SK-N-DZ (cell line): ENCODE measurements around the gene NKAIN2.

ENCODE experiments used
- DNase-seq: peaks from one replicate; pipeline ENCODE4 v3.0.0-alpha.2; 2015; ENCODE audit warnings: low spot score

NKAIN2 gene

DNA sequence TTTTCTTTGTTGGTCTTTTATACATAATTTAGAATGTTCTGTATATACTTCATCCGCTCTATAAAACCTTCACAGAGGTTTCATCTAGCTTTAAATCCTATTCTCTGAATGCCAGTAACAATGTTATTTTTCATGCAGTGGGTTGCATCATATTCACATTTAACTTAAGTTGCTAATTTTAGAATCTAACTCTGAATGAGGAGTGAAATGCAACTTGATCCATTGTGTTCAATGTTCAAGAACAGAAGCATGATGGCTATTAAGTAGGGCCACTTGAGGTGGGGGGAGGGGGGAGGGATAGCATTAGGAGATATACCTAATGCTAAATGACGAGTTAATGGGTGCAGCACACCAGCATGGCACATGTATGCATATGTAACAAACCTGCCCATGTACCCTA, 224.5 kb downstream of the NKAIN2 start:
- DNase-seq, result no peak

DNA sequence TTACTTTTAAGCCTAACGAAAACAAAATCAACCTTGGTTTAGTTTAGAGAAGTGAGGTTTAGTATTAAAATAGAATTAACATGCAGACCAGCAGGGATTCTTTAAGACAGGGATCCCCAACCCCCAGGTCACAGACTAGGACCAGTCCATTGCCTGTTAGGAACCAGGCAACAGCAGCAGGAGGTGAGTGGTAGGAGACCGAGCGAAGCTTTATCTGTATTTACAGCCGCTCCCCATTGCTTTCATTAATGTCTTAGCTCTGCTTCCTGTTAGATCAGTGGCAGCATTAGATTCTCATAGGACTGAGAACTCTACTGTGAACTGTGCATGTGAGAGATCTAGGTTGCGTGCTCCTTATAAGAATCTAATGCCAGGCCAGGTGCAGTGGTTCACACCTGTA, 225.9 kb downstream of the NKAIN2 start:
- no peak for DNase-seq

DNA sequence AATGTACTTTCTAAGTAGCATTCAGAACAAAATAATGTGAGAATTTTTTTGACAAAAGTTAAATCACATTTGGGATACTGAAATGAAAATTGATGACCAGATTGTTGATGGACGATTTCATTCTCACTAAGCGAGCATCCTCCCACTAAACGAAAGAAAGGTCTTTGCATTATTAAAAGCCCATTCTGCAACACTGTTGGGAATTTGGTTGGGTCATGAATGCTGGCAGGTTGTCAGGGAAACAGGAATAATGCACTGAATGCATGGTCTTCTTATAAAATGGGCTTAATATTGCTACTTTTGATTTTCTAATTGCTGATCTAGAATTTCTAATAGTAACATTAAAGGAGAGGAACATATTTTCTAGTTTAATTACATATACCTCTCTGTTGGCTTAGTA, 229.8 kb downstream of the NKAIN2 start:
- no peak for DNase-seq

DNA sequence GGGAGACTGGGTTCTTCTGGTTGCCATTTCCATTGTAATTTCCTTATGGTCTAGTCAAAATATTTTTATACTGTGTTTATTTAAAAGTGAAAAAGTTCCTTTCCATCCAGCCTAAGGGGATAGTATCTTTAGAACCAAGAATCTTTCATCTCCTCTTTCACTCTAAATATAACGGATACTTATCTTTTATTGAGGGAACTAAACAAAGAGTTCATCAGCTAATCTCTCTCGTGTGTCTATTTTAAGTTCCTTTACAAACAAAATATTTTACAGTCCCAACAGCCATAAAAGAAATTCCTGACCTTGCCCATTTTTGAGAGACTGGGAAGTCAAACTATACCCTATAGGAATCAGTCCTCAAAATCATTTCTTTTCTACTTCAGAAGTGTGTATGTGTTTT, 232.7 kb downstream of the NKAIN2 start:
- DNase-seq, result no peak

DNA sequence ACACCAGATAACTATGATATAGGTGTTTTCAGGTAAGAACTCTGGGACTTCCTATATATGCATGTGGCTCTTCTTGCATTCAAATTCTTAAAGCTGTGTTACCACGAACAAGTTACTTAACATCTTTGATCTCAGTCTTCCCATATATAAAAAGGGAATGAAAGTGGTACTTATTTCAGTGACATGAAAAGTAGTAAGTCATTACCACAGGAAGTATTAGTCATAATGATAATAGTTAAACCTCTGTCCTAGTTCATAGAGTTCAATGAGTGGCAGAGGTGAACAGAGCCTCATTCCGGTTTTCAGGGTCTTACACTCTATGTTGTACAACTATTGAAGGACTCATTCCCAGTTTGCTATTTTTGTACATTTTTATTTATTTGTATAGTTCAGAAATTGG, 237.0 kb downstream of the NKAIN2 start:
- DNase-seq, result no peak

DNA sequence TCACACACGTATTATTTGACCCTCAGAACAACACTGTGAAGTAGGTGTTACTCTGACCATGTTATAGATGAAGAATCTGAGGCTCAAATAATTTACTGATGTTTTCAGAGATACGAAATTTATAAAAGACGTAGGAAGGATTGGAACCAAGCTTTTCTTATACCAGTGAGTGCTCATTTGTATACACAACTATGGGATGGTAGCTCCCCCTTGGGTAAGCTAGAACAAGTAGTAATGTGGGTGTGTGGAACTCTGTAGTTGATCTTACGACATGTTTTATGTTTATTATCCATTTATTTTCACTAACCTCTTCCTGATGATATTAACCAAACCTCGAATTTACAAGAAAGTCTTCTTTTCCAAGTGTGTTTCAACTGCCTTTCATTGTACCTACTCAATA, 248.5 kb downstream of the NKAIN2 start:
- DNase-seq, result no peak

DNA sequence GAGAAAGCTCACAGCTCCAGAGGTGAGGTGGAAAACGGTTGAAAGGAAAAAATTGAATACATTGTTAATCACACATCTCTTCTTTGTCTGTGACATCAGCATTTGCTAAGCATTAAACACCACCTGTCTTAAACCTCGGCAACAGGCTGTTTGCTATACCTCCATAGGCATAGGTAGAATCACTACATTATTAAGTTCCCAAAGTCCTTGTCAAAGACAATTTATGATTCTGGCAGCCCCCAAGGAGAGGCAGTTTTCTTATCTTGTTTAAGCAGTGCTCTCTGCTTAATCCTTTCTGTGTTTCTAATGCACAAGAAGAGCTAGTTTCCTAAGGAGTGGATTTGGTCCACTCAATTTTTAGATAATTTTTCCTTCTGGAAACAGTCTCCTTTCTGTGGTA, 249.7 kb downstream of the NKAIN2 start:
- DNase-seq, result no peak

DNA sequence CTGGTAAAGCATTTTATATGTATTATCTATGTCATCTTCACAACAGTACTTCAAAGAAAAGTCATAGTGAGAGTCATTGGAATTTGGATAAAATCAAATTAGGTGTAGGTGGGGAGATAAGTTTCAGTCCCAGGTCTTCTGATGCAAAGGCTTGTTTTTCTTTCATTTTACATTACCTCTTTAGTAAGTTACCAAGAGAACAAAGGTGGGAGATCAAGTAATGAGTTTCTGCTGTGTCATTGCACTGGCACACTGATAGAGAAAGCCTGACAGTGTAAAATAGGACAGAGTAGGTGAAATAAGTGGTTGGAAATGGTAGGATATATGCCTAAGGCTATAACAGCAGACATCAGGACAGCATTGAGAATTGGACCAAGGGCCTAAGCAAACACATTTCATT, 250.4 kb downstream of the NKAIN2 start:
- no peak for DNase-seq

DNA sequence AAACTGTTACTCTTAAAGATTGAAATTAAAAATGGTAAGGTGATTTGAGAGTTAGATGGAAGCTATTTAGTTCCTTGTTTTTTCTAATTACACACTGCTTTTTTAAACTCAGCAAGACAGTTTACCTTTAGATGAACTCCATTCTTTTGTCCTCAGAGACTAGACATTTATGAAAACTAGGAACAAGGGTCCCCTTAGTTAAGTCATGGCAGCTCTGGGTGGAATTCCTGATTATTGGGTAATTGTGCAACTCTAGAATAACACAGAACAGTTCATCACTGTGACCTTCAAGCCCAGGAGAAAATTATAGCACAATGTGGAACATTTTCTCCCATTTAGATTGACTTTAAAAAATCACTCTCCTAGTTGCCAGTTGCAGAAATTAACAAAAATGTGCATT, 251.7 kb downstream of the NKAIN2 start:
- no peak for DNase-seq

DNA sequence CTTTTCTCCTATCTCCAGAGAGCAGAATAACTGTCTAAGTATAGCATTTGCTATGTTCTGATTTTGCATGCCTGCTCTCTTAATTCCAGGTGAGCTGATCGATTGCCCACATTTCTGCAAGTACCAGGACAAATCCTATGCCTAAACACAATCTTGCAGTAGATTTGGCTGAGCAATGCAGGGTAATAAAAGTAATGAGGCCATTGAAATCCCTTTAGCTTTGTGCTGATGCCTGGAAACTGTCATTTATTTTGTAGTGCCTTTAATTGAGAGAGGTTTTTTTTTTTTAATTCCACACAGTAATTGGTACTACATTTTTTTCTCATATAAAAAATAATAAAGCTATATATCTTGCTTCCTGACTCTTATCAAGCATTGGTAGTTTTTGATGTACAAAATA, 252.3 kb downstream of the NKAIN2 start:
- no peak for DNase-seq

DNA sequence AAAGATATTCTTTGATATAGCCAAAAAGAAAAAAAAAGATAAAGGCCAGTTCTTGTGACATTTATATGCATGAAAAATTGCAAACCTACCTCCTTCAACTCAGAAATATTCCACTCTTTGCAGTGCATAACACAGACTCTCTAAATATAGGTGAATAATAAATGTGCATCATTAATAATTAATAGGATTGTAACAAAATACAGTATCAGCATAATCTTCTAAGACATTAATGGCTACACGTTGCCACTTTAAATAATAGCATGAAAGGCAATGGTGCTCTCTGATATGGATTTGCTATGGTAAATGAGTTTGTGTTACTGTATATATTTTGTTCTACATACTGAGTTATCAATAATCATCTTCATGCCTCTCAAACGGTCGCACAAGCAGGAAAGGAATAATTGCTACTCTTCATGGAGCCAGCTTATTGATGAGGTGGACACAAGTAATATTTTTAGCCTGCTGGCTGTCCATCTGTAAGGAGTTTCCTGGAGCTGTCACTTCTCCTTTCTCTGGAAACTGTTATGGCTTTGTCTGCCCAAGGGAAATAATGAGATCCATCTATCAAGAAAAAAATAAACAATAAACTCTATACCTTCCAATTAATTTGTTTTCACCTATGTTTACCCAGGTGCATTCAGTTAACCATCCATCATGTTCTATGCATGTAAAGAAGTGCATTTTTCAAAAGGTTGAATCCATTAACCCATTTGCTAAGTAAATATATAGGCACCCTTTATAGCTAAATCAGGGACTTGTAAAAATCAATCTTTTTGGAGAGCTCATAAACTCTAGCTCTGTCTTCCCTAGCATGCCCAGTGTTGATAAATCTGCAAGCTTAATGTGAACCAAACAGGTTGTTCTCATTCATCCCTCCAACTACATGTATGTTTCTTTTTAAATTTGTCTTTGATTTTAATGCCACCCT, 253.0 kb downstream of the NKAIN2 start:
- DNase-seq, result no peak

DNA sequence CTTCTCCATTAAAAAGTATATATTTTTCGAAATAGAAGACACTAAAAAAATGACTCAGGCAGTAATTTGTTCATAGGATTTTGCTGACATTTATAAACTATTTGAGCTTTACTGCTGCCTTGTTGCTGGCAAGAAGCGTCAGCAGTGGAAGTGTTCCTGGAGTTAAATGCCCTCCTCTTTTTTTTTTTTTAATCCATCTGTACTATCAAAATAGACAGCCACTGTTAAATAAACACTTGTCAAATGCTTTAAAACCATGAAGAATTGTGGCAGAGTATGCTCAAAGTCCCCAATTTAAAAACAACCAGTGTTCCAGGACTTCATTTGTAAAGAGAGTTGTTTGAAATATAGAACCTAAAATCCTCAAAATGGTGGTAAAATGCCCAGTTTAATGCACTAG, 253.8 kb downstream of the NKAIN2 start:
- DNase-seq, result no peak

DNA sequence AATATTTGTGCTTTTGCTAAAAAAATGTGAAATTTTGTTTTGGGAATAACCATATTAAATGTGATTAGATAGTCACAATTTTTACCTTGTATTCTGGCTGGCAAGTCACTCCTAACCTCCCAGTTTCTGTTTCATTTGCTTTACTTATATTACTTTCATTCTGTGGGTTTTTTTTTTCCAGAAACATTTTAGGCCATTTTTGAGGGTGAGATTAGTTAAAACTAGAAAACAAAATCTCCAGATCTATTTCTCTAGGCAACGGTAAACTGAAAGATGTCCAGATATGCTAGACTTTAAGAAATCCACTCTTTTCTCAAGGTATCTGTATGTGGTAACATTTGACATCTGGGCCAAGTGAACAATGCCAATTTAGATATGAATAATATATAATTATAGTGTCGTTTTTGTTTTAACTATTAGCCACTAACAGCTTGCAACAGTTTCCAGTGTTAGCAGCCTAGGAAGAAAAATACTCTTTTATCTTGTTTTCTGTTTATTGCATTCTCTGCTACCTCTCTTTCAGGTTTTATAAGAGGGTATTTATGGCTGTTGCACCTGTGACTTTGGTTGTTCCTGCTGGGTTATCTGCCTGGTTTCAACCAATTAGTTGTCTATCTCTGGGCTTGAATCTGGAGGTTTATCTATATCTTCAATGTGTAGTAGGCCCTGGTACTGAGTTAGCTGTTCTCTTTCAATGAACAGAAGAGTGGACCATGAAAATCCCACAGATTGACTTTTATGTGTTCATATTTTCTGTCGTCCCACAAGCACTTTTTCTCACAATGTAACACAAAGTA, 260.9 kb downstream of the NKAIN2 start:
- no peak for DNase-seq

DNA sequence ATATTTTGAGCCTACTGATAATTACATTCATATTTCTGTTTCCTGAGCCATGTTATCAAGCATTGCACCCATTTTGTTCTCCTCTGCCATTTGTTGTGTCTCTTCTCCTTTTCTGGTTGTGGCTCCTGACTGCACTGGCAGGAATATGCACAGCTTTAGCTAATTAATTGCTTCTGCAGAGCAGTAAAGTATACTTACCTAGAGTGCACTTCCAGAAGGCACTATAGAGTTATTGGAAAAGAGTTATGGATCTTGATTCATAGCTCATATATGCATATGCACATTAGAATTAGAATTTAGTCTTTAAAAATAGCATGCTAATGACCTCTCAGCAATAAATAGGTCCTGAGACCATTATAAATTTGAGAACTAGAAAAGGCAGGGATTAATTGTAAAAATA, 262.6 kb downstream of the NKAIN2 start:
- no peak for DNase-seq

DNA sequence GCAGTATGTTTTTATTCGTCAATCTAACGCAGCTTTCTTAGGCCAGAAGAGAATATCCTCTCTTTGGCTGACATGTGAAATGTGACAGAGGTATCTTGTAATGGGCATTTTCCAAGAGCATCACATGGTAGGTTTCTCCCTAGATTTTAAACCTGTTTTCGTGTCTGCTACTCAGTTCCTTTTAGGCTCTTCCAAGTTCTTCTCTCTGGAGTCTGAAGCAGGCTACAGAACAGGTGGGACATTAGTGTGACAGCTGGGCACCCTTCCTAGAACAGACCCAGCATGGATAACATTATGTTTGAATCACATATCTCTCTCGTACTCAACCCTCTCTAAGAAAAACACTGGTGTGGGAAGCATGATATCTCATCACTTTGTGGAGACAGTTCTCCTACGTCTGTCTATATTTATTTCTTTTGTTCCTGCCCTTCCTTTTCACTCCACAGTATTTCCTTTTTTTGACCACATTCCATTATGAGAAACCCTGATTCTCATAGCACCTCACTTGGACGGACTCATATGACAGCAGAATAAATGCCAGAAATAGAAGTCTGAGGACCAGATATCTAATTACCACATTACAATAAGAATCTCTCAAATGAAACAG, 263.4 kb downstream of the NKAIN2 start:
- DNase-seq, result no peak

DNA sequence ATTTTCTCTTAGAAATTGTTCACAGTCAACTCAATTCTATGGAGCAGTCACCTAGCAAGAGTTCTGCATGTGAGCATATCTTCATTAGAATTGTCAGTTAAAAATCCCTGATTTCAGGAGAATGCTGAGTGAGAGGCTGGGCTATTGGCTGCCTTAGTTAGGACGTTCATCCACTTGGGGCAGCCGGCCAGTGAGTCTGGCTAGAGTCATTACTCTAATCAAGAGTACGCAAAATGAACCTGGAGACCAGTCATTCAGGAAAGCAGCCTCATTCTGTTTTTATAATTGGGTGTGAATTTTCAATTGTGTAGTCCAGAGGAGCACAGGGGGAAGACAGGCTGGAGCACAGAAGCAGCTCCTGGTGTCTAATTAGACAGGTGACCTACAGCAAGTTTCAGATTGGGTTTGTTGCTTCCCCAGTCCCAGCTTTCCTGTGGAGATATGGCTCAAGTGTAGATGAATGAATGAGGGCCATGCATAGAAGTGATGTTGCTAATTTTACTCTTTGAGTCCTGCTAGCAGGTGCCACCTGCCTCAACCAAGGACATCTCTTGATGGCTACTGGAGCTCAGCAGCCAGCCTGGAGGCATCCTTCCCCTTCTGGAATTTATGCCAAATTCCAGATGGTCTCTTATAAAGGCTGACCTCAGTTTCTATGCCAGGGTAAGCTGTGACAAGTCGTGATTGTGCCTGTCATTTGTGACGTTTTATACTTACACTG, 265.7 kb downstream of the NKAIN2 start:
- no peak for DNase-seq

DNA sequence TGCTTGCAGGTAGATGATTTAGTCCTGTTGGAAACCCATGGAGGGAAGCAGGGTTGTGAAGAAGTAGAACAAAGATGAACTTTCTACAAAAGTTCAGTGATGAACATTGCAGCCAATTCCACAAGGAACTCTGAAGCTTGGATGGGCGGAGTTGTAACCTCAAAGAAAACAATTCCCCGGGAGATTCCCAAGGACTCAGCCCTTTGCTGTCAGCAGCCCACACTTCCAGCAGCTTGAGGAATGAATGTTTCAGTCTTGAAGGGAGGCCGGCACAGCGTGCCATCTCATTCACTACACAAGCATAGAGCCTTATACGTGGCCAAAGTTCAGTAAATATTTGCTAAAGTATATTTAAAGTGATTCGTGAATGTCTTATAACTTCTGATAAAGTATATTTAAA, 269.4 kb downstream of the NKAIN2 start:
- DNase-seq, result no peak

DNA sequence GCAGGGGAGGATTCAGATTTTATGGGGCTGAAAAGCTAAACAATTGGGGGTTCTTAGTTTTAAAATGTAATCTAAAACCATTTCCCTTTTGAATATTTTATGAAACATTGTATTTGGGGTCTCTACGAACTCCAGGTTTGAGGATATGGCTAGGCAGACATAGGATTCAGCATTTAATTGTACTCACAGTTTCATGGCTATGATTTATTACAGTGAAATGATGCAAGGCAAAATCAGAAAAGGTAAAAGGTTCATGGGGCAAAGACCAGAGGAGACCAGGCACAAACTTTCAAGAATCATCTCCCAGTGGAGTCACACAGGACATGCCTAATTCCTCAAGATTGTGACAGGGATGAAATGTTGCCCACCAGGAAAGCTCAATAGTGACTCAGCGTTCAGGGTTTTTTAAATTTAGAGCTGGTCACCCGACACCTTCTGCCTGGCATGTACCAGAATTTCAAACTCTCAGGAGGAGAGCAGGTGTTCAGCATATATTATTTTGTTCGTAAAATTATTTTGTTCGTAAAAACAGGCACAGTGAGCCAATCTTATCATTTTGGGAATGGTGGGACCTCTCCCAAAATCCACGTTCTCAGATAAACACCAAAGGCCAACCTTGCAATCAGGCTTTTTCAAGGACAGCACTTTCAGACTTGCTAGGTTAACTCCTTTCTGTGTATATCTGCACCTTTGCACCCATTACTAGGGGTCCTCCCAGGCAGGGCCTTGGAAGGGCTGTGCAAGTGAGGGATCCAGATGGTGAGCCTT, 270.3 kb downstream of the NKAIN2 start:
- no peak for DNase-seq

DNA sequence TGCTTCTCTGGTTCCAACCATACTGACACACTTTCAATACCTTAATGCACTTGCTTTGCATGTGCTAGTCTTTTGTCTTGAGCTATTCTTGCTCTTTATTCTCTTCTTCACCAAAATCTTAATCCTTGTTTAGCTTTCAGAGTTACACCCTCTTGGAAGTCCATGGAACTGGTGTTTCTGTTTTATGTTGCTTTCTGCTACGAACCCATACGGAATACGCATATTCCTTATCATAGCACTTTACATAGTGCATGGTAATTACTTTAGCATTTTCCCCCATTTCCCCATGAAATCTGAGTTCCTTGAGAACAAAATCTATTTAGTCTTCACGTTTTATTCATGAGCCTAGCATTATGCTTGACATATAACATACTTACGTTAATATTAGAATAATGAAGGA, 270.9 kb downstream of the NKAIN2 start:
- no peak for DNase-seq

DNA sequence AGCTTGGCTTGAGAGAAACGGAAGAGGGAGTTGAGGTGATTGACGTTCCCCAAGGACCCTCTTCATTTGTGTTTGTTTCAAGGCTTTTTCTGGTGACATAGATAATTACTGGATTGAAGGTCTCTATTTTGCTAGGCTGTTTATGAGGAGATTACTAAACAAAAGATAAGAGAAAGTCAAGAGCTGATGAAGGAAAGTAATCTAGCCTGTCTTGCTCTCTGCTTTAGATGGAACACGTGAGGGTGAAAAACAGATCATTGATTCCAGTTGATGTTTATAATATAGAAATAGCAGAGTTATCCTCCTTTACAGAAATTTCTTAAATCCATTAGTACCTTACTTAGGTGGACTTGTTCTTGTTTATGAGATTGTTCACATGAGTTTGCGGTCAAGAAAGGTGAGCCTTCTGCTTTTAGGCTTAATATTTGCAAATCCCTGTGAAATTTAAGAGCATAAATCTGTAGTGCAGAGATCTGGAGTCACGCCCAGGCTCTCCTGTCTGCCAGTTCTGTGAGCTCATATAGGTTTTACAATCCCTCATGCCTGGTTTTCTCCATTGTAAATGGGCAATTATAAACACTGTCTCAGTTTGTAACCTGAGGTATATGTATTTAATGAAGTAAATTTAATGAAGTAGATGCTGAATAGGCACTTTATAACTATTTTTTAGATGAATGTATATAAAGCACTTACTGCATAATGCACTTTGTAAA, 272.8 kb downstream of the NKAIN2 start:
- no peak for DNase-seq
